GM12878 (cell line): Measurements from ENCODE around the gene KCNJ14. TPM values are rescaled to one million over a fixed set of nuclear protein-coding genes. Genes with fewer than 3 reads are reported as not detected.

Experiments used
- ATAC-seq: fragments of 200-7000 bp; cut with Tn5 transposase; 3 replicates; pipeline ENCODE4 v1.9.1; 2020; ENCODE audit warnings: mild to moderate bottlenecking, moderate library complexity
- BruUV-seq: library from RNA; stranded (reverse); fragments of 400-500 nt; replicated peaks from 2 replicates; lab custom pipeline; 2021; lab: Mats Ljungman, UMichigan
- CTCF ChIA-PET: fragments of 300-600 bp; sonication (Branson Sonifier 250); formaldehyde crosslinking; extraction: SDS; loops from one replicate; lab custom pipeline; 2021; ENCODE audit warnings: inconsistent platforms; lab: Yijun Ruan, JAX
- POLR2A ChIA-PET: fragments of 350-600 bp; formaldehyde crosslinking; extraction: SDS; loops from one replicate; lab custom pipeline; 2021; ENCODE audit warnings: inconsistent platforms; lab: Charles Lee
- RAD21 ChIA-PET: fragments of 300-600 bp; sonication (Branson Sonifier 250); formaldehyde crosslinking; loops from one replicate; lab custom pipeline; 2023; ENCODE audit warnings: antibody characterized with exemption; ENCODE audit not compliant: unreplicated experiment; lab: Charles Lee
- SMC1A ChIA-PET: fragments of 300-600 bp; sonication (Branson Sonifier 250); formaldehyde crosslinking; loops from one replicate; lab custom pipeline; 2023; ENCODE audit not compliant: unreplicated experiment, uncharacterized antibody; lab: Charles Lee
- DNase-seq: peaks from one replicate; pipeline ENCODE4 v3.0.0-alpha.2; 2011; ENCODE audit warnings: low read depth, low spot score
- FAIRE-seq: peaks from 3 replicates; lab custom pipeline; 2011; peaks lifted over from hg19 to GRCh38; lab: Jason Lieb, UNC
- H2AFZ ChIP-seq: 2 replicates; pipeline ENCODE4 v1.6.0; 2011; ENCODE audit warnings: low read depth, low read length, control low read depth; ENCODE audit not compliant: control insufficient read depth
- H3K27ac ChIP-seq: 2 replicates; pipeline ENCODE4 v1.5.1; 2011; ENCODE audit warnings: control low read depth; ENCODE audit not compliant: control insufficient read depth, insufficient read depth
- H3K27me3 ChIP-seq, 2 experiments: replicated peaks in 1 of 2; 2 replicates each; pipeline versions ENCODE4 v1.6.0 to v1.6.1; 2011; ENCODE audit warnings: low read length in 1 of 2; ENCODE audit not compliant: control insufficient read depth in 2 of 2, insufficient read depth in 2 of 2
- H3K36me3 ChIP-seq, 2 experiments: 2 replicates each; pipeline ENCODE4 v1.5.1; 2011; ENCODE audit warnings: low read length in 1 of 2; ENCODE audit not compliant: control insufficient read depth in 2 of 2, insufficient read depth in 2 of 2
- H3K4me1 ChIP-seq: 2 replicates; pipeline ENCODE4 v1.6.1; 2011; ENCODE audit warnings: mild to moderate bottlenecking, low read length, moderate library complexity, mixed read lengths; ENCODE audit not compliant: control insufficient read depth, insufficient read depth
- H3K4me2 ChIP-seq: 2 replicates; pipeline ENCODE4 v1.6.0; 2011; ENCODE audit warnings: control low read depth; ENCODE audit not compliant: control insufficient read depth, insufficient read depth
- H3K4me3 ChIP-seq: fragments of 200-600 bp; sonication (generic); 2 replicates; pipeline ENCODE4 v1.5.1; 2016
- H3K79me2 ChIP-seq: 2 replicates; pipeline ENCODE4 v1.6.0; 2011; ENCODE audit warnings: low read length; ENCODE audit not compliant: control insufficient read depth, insufficient read depth
- H3K9ac ChIP-seq: 2 replicates; pipeline ENCODE4 v1.8.0; 2011; ENCODE audit warnings: low read length, control low read depth, mixed read lengths; ENCODE audit not compliant: control insufficient read depth, insufficient read depth
- H3K9me3 ChIP-seq: replicated peaks from 3 replicates; pipeline ENCODE4 v1.5.1; 2011; ENCODE audit warnings: mild to moderate bottlenecking, low read length; ENCODE audit not compliant: control insufficient read depth, insufficient read depth
- H4K20me1 ChIP-seq: 2 replicates; pipeline ENCODE4 v1.6.0; 2011; ENCODE audit not compliant: control insufficient read depth, insufficient read depth
- IRF3 ChIP-seq: fragments of 450-650 bp; IDR thresholded peaks from 2 replicates; pipeline ENCODE4 v1.6.1; 2014; ENCODE audit warnings: mild to moderate bottlenecking
- MEF2A ChIP-seq: IDR thresholded peaks from 2 replicates; pipeline ENCODE4 v1.6.1; 2011; ENCODE audit warnings: low read depth, mild to moderate bottlenecking, low read length, moderate library complexity; ENCODE audit not compliant: insufficient read depth
- MEF2B ChIP-seq: fragments of 450-650 bp; IDR thresholded peaks from 2 replicates; pipeline ENCODE4 v1.6.1; 2018; ENCODE audit warnings: mild to moderate bottlenecking, moderate library complexity; ENCODE audit not compliant: partially characterized antibody, poor library complexity, severe bottlenecking
- MXI1 ChIP-seq: fragments of 150-350 bp; IDR thresholded peaks from 2 replicates; pipeline ENCODE4 v1.6.1; 2011; ENCODE audit warnings: low read depth, mild to moderate bottlenecking, inconsistent platforms, low read length, improper control_type of control experiment
- NR2F1 ChIP-seq: fragments of 450-650 bp; conservative IDR thresholded peaks from 2 replicates; pipeline ENCODE4 v1.6.1; 2017; ENCODE audit warnings: mild to moderate bottlenecking
- NRF1 ChIP-seq: conservative IDR thresholded peaks from 2 replicates; pipeline ENCODE4 v1.6.1; 2011; ENCODE audit warnings: mild to moderate bottlenecking, low read depth, low read length, improper control_type of control experiment
- RCOR1 ChIP-seq: conservative IDR thresholded peaks from 2 replicates; pipeline ENCODE4 v1.6.1; 2012; ENCODE audit warnings: low read depth, low read length, improper control_type of control experiment
- SUZ12 ChIP-seq: fragments of 200-600 bp; sonication (generic); IDR thresholded peaks from one replicate; pipeline ENCODE4 v1.6.1; 2018; ENCODE audit warnings: antibody characterized with exemption, mild to moderate bottlenecking; ENCODE audit not compliant: unreplicated experiment
- TBL1XR1 ChIP-seq: IDR thresholded peaks from 2 replicates; pipeline ENCODE4 v1.6.1; 2012; ENCODE audit warnings: low read depth, low read length, improper control_type of control experiment
- WGBS: methylation state at CpG from one replicate; pipeline ENCODE4 v1.1.6; 2016; ENCODE audit warnings: low lambda C conversion rate; ENCODE audit not compliant: insufficient replicate concordance, insufficient coverage; ENCODE audit errors: missing lambda C conversion rate; 5-methylcytosine and 5-hydroxymethylcytosine counted together
- in situ Hi-C: fragments of 300-500 bp; cut with MboI; formaldehyde crosslinking; loops from 9 replicates; pipeline ENCODE4 v1.14.3; 2018; ENCODE audit warnings: mixed read lengths
- intact Hi-C: fragments of 100-400 bp; cut with micrococcal nuclease; formaldehyde crosslinking; loops from one replicate; pipeline ENCODE4 v1.14.2; 2022; ENCODE audit not compliant: unreplicated experiment
- polyA plus RNA-seq, 11 experiments: library from polyadenylated mRNA; depleted of rRNA in 4 of 11; unstranded in 6 of 11; stranded (reverse) in 5 of 11; fragments of >200 nt; fragmentation: Nextera tagmentation in 4 of 11; fragmentation: Illumina TruSeq in 1 of 11; extraction: Ambion mirVana in 4 of 11; extraction: Trizol in 1 of 11; gene quantifications; 1 replicate in 1 of 11; 2 replicates in 10 of 11; pipeline versions ENCODE4 v1.2.1 to v1.2.3, GENCODE V29; 2011 to 2016; ENCODE audit warnings: inconsistent platforms in 2 of 11, missing spikeins in 2 of 11, low read depth in 1 of 11
- total RNA-seq, 4 experiments: library from RNA; depleted of rRNA in 3 of 4; stranded (reverse); fragments of >200 nt in 3 of 4; fragmentation: Illumina TruSeq in 1 of 4; extraction: Trizol in 1 of 4; gene quantifications; 2 replicates each; pipeline versions ENCODE4 v1.2.1 to v1.2.3, GENCODE V29; 2013 to 2021

The KCNJ14 gene
- total and polyA plus RNA-seq, 10 of the 15 experiments (the other 5 are each of a cell fraction or from before 2014, with no cell fraction given), result 0.24 to 1.4 (median 0.42) TPM

- ChIA-PET CTCF (interaction anchor here (1.0 to 1.1 kb wide), 2 partner anchors 33 to 64 kb away, joined by 3 read pairs; partner anchors contain the start of gene KDELR1), SMC1A (interaction anchor here (1.1 kb wide), 1 partner anchor 34 kb away, joined by 4 read pairs; no protein-coding TSS in a partner anchor), RAD21 (interaction anchor here (0.9 kb wide), 1 partner anchor 92 kb away, joined by 3 read pairs; the partner anchor contains the start of genes SYNGR4 and TMEM143), POLR2A (interaction anchor here (1.0 kb wide), 1 partner anchor 10 kb away, joined by 5 read pairs; no protein-coding TSS in a partner anchor)
- Histone ChIP-seq H3K9ac (no peak overlapping the region), H3K36me3 (peaks cover 17 to 18% of the 10 kb centered on the region in 2 experiments), H4K20me1 (no peaks in the 10 kb centered on the region), H2AFZ (no peak overlapping the region), H3K27me3 (no peaks in the 10 kb centered on the region), H3K79me2 (no peaks in the 10 kb centered on the region; the same call in 1 of the 2 replicates), H3K4me1 (no peaks in the 10 kb centered on the region; the same call in 1 of the 2 replicates), H3K4me3 (no peak overlapping the region), H3K9me3 (no peaks in the 10 kb centered on the region), H3K27ac (no peak overlapping the region), H3K4me2 (0 out of 2 replicates have a peak overlapping the region, but pooled peaks have one; percentile 9)
- in situ Hi-C loops, result no loop called here
- BruUV-seq, result no TSS peak
- DNase-seq (no peak), ATAC-seq (peak; percentile 59), FAIRE-seq (no peak)
- intact Hi-C loops, result no loop called here
- 64% methylated on average over 11 of the region's 11 CpGs for WGBS
- no peak for TF ChIP-seq NRF1
- TF ChIP-seq SUZ12, result no peak
- no peak for TF ChIP-seq RCOR1
- no peak for TF ChIP-seq MEF2A
- no peak for TF ChIP-seq IRF3
- TF ChIP-seq TBL1XR1, result no peak
- TF ChIP-seq MEF2B, result peak; percentile 81
- no peak for TF ChIP-seq MXI1
- TF ChIP-seq NR2F1, result peak; percentile 52
These were observed 661 bp downstream of the KCNJ14 start for GRCh38 chr19:48455908-48456562.
